Measurements from ENCODE around the gene ZNF138.

DNA sequence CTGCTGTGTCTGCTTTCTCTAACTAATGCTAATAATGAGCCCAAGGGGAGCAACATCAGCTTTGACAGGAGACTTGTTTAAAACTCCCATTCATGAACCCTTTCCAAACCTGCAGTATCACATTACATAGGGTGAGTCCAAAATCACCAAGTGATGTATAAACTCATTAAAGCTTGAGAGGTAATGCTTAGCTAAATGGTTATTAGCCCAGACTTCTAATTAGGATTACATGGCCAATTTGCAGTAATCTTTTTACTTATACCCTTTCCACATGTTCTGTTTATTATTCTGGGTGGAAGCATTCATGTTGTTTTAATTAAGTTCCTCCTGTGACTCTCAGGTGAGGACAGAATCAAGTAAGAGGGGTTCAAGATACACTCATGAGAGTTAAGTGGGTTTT, 17.5 kb downstream of the ZNF138 start:
- TF ChIP-seq, protein P1, sequence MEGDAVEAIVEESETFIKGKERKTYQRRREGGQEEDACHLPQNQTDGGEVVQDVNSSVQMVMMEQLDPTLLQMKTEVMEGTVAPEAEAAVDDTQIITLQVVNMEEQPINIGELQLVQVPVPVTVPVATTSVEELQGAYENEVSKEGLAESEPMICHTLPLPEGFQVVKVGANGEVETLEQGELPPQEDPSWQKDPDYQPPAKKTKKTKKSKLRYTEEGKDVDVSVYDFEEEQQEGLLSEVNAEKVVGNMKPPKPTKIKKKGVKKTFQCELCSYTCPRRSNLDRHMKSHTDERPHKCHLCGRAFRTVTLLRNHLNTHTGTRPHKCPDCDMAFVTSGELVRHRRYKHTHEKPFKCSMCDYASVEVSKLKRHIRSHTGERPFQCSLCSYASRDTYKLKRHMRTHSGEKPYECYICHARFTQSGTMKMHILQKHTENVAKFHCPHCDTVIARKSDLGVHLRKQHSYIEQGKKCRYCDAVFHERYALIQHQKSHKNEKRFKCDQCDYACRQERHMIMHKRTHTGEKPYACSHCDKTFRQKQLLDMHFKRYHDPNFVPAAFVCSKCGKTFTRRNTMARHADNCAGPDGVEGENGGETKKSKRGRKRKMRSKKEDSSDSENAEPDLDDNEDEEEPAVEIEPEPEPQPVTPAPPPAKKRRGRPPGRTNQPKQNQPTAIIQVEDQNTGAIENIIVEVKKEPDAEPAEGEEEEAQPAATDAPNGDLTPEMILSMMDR (IDR thresholded peaks at IDR 0.05): no peak
- no peak for TF ChIP-seq POLR2AphosphoS5 (IDR thresholded peaks at IDR 0.05)
